HEK293 (cell line): Measurements from ENCODE around the gene ABHD11.

Experiments
- CTCF ChIP-seq: fragments of 450-650 bp; formaldehyde crosslinking; IDR thresholded peaks from 2 replicates; pipeline ENCODE4 v1.5.1; 2016; ENCODE audit warnings: missing biosample characterization, missing genetic modification characterization
- OVOL3 ChIP-seq: fragments of 450-650 bp; formaldehyde crosslinking; IDR thresholded peaks from 2 replicates; pipeline ENCODE4 v1.5.1; 2016; ENCODE audit warnings: missing biosample characterization, missing genetic modification characterization
- REST ChIP-seq: fragments of 450-650 bp; formaldehyde crosslinking; IDR thresholded peaks from 2 replicates; pipeline ENCODE4 v1.5.1; 2016; ENCODE audit warnings: missing biosample characterization, missing genetic modification characterization
- ZBTB44 ChIP-seq: fragments of 450-650 bp; IDR thresholded peaks from 2 replicates; pipeline ENCODE4 v1.5.1; 2018; ENCODE audit warnings: missing biosample characterization, mild to moderate bottlenecking, missing genetic modification characterization
- ZNF302 ChIP-seq: fragments of 450-650 bp; formaldehyde crosslinking; IDR thresholded peaks from 2 replicates; pipeline ENCODE4 v1.5.1; 2016; ENCODE audit warnings: missing biosample characterization, missing genetic modification characterization, low read depth
- ZNF747 ChIP-seq: fragments of 450-650 bp; formaldehyde crosslinking; IDR thresholded peaks from 2 replicates; pipeline ENCODE4 v1.5.1; 2016; ENCODE audit warnings: missing biosample characterization, missing genetic modification characterization

GRCh38 chr7:73740212-73740611 lies 1.6 kb upstream of the ABHD11 start:
- no peak for TF ChIP-seq CTCF
- no peak for TF ChIP-seq ZBTB44 (tag by site-specific recombination)
- TF ChIP-seq OVOL3 (tag by site-specific recombination) = no peak
- TF ChIP-seq ZNF747 (tag by site-specific recombination) = no peak
- TF ChIP-seq REST (tag by site-specific recombination) = no peak
- TF ChIP-seq ZNF302 (tag by site-specific recombination) = no peak
